SKM-1 (cell line): ENCODE measurements around the gene ZNF592.
"Not testable (repeated sequence)": the region's sequence is repeated elsewhere in the genome, so short reads cannot be mapped to it uniquely, and the experiment has no call there.

ENCODE experiments used
- DNase-seq: peaks from one replicate; lab custom pipeline; 2025; ENCODE audit not compliant: unreplicated experiment; lab: John Stamatoyannopoulos, UW

ZNF592 gene

DNA sequence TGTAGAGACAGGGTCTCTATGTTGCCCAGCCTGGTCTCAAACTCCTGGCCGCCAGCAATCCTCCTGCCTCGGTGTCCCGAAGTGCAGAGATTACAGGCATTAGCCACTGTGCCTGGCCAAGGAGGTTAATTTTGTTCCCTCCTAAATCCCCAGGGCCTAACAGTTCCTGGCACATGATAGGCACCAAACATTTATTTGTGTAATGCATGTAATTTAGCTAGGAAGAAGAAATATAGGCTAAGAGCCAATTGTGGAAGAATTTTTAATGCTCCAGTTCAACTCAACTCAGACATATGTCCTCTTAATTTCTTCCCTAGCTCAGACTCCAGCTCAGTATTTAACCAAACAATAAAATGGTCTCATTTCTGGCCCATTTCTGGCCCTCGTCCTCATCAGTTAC, 7.7 kb upstream of the ZNF592 start:
- DNase-seq, result no peak

DNA sequence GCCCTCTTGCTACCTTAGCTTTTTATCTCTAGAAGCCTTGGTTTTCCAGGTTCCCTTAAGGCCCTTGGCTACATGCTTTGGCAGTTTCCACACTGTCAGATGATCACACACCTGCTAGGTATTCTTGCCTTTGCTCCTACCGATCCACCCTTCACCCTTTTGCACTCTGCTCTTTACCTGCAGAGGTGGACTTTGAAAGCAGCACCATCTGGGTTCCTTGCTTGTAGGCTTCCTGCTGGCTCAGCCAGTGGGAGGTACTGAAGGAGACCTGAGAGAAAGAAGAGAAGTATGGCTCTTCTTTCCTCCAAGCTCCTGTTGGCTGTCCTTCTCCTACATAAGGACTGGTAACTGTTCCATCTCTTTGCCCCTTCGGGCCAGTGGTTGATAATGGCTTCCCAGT, 7.3 kb upstream of the ZNF592 start:
- no peak for DNase-seq

GRCh38 chr15:84747416-84748273, 747 bp upstream of the ZNF592 start:
- DNase-seq, result peak; percentile 36

- DNase-seq, result peak; percentile 49
Observed at GRCh38 chr15:84749111-84749991, 959 bp downstream of the ZNF592 start.

- DNase-seq, result peak; percentile 67
Observed at GRCh38 chr15:84750583-84751092, 2.2 kb downstream of the ZNF592 start.

DNA sequence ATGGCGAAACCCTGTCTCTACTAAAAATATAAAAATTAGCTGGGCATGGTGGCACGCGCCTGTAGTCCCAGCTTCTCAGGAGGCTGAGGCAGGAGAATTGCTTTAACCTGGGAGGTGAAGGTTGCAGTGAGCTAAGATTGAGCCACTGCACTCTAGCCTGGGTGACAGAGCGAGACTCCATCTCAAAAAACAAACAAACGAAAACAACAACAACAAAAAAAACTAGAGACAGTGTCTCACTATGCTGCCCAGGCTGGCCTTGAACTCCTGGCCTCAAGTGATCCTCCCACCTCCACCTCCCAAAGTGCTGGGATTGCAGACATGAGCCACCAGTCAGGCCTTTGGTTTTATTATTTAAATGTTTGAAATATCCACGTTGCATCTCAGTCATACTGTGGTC, 3.3 kb downstream of the ZNF592 start:
- DNase-seq, result not testable (repeated sequence)

DNA sequence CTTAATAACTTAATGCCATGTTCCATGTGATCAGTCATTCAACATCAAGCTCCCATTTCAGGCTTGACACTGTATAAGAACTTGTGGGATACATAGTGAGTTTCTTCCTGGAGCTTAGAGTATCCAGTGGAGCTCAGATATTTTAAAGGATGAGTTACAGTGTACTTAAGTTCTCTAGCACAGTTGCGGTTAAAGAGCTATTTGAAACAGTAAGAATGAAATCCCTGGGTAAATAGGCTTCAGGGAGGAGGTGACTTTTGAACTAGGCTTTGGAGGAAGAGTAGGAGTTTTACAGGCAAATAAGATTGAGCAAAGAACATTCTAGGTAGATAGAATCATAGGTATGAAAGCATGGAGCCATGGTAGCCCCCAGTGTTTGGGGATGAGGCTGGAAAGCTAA, 3.8 kb downstream of the ZNF592 start:
- DNase-seq, result no peak

GRCh38 chr15:84752700-84753099, 4.3 kb downstream of the ZNF592 start:
- DNase-seq, result no peak

- not testable (repeated sequence) for DNase-seq
Observed at GRCh38 chr15:84754889-84755288, 6.5 kb downstream of the ZNF592 start.

GRCh38 chr15:84755736-84756527, 7.5 kb downstream of the ZNF592 start:
- DNase-seq, result no peak

GRCh38 chr15:84759018-84759417, 10.6 kb downstream of the ZNF592 start:
- DNase-seq, result no peak

- DNase-seq, result no peak
Observed at GRCh38 chr15:84760219-84760618, 11.8 kb downstream of the ZNF592 start.

- no peak for DNase-seq
Observed at GRCh38 chr15:84761607-84762131, 13.3 kb downstream of the ZNF592 start.

DNA sequence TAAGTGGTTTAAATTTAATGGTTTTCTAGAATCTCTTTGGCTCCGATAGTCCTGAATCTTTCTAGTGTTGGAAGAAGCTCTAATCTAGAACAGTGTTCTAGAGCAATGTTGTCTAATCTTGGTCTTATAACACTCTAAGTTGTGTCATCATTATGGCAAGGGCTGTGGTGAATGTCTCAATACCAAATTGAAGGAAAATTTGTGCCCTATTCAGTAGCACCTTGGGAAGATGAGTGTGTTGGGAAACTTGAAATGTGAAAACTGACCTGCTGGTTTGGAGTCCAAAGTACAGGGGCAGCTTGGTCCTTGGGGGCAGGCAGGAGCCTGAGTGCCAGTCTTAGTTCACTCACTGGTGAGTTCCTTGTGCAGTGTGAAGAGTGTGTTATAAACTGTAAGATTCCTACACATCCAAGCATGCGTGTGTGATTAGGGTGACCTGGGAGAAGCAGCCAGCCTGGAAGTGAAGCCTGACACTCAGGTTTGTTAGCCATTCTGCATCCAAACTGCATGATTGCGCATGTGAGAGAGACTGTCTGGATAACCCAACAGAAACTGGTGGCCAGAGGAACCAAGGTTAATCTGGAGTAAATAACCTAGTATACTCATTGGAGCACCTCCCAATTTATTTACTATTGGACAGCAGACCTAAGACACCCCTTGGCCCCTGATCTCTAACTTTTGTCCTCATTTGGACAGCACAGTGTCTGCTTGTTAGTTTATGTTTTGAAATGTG, 14.6 kb downstream of the ZNF592 start:
- DNase-seq, result no peak

DNA sequence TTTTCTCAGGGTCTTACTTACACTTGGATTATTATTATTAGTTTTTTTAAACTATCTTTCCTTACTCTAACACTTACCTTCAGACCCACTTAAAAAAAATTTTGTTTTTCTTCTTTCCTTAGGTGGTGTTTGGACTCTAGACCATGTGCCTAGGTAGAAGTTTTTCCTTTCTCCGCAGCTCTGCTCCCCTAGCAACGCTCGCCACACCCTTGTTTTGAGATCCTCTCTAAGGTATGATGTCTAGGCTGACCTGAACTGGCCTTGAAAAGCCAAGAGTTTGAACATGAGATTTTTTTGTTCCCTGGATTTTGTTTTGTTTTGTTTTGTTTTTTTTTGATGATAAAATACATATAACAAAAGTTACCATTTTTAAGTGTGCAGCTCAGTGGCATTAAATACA, 16.2 kb downstream of the ZNF592 start:
- DNase-seq, result no peak

DNA sequence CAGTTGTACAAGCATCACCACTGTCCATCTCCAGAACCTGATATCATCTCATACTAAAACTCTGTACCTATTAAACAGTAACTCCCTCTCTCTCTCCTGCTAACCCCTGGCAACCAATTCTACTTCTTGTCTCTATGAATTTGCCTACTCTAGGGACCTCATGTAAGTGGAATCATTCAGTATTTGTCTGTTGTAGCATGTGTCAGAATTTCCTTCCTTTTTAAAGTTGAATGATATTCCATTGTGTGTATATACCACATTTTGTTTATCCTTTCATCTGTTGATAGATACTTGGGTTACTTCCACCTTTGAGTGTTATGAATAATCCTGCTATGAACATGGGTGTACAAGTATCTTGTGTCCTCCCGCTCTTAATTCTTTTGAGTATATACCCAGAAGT, 16.6 kb downstream of the ZNF592 start:
- no peak for DNase-seq

DNA sequence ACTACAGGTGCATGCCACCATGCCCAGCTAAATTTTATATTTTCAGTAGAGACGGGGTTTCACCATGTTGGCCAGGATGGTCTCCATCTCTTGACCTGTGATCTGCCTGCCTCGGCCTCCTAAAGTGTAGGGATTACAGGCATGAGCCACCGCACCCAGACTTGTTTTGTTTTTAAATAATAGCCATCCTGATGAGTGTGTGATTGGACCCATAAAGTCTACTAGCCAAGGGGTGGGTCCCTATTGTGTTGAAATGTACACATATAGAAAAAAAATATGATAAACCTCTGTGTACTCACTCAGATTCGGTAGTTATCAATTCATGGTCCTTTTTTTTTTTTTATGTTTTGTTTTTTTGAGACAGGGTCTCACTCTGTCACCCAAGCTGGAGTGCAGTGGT, 17.3 kb downstream of the ZNF592 start:
- no peak for DNase-seq

DNA sequence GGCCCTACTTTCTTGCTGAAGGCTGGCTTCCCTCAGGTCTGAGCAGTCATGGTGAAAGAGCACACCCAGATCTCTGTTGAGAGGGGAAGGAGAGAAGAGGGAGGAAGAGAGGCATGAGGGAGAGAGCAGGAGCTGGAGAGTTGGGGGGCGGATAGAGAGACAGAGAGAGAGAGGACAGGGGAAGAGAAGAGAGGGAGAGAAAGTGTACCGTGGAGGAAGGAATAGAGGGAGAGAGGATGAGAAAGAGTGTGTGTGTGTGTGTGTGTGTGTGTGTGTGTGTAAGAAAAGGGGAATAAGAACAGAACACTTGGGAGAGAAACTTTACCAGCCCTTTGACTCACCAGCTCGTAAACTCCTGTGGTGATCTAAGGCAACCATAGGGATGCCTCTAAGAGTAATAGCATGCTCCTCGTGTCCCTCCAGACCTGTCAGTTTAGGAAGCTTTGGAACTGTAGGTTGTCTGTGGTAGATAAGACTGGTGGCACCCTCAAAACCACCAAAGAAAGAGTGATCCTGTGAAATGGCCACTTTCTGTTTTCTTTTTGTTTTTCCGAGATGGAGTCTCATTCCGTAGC, 18.2 kb downstream of the ZNF592 start:
- no peak for DNase-seq

DNA sequence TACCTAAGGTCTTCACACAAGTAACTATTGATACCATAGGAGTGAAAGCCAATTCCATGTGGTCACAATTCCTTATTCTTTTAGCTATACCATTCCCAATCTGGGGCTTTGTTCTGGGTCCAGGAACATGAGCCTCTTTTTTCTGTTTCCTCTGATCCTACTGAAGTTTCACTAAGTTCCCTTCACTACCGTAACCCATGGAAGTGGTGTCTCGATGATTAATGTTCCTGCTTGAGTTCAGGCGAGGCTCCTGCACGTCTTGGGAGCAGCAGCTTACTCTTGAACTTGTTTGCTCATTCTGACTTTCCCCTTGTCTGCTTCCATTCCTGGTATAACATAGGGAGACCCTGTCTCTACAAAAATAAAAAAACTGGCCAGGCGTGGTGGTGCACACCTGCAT, 23.6 kb downstream of the ZNF592 start:
- no peak for DNase-seq

DNA sequence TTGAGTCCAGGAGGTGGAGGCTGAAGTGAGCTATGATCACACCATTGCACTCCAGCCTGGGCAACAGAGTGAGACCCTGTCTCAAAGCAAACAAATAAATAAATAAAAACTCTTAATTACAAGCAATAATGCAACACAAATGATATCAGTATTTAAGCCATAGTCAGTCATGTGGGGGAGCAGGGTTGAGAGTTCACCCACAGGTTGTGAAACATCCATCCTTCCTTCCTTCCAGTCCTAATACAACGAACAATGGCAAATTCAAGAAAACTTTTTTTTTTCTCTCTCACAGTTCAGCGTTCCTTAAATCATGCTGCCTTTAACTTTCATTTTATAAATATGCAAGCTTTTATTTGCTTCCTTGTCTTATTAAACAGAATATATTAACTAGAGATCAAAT, 24.1 kb downstream of the ZNF592 start:
- peak; percentile 4 for DNase-seq
